Activated T-helper 9 cell treated with anti-CD3 and anti-CD28 coated beads, Interleukin-2, amount 50 U/mL, for 16 hours (primary cell): ENCODE measurements around the gene RASSF7.

ENCODE experiments used
- DNase-seq: peaks from one replicate; pipeline ENCODE4 v3.0.0-alpha.2; 2020; ENCODE audit warnings: low read depth

RASSF7 gene

GRCh38 chr11:551596-551995 lies 9.2 kb upstream of the RASSF7 start:
- DNase-seq, result no peak

DNA sequence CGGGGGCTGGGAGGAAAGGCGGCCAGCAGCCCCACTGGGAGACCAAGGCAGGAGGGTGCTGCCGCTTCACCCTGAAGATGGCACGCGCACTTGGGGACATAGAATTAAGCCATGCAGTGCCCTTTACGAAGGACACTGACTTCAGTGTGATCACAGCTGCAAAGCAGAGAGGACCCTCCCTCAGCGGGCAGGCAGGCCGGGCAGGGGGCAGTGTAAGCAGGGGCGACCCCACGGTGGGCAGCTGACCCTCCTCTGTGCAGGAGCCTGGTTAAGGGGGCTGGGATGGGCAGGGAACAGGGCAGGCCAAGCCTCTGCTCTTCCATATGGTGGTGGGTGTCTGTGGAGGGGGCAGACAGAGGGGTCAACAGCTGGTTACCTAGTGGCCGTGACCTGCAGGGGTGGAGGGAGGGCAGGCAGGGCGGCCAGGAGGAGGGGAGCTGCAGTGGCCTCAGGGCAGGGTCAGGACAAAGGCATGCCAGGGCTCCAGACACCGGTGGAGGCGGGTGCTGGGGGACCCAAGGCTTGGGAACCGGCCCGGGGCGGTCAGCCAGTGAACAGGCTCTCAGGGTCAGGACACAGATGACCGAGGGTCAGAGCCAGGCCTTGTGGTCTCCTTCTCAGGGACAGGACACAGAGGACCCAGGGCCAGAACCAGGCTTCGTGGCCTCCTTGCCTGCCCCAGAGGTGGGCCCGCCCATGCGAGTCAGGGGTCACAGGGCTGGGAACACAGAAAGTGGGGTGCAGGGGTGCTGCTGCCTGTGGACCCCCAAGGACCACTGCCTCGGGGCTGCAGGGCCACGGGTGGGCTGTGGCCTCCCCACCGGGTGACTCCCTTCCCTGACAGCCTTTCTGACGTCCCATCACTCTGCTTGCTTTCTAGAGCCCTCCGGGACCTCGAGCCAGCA lies 7.4 kb upstream of the RASSF7 start:
- no peak for DNase-seq

DNA sequence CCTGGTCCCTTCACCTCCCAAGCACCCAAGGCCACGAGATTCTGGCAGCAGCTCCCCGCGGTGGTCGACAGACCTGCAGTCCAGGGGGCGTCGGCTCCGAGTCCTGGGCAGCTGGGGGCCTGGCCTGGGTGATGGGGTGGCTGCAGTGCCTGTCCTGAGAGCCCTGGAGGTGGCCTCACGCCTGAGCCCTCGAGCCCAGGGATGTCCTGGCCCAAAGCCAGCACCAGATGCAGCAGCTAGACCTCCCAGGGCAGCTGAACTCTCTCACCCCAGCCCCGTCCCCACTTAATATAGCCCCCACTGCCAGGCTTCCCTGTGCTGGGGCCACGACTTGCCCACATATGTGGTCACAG lies 6.8 kb upstream of the RASSF7 start:
- DNase-seq, result no peak

DNA sequence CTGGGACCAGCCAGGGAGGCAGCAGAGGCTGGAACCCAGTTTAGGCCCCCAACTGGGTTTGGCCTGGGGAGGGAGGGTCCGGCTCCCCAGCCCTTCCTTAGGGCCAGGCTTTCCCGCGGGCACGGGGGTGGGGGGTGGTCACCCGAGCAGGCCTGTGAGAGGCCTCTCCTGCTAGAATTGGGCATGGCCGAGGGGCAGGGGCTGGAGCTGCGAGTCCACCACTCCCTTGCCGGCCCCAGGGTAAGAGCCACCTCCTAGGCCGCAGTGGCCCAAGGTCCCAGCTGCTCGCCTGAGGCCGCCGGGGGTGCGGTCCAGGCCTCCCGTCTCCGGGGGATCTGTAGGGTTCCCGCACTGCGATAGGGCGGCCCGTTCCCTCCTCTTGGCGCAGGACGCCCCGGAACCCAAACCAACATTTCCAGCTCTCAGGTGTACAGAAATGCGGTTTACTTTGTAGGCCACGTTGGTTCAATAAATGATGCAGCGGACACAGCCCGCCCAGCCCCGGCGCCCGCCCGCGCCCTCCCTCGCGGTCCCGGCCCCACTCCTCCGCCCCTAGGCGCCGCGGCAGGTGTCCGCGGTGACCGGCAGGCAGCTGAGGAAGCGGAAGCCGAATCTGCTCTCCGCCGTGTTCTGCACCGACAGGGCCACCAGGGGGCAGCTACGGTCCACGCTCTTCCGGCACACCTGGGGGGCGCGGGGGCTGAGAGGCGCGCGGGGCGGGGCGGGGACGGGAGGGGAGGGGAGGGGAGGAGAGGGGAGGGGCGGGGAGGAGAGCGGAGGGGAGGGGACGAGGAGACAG lies 6.1 kb upstream of the RASSF7 start:
- peak; percentile 74 for DNase-seq

GRCh38 chr11:555227-555779 lies 5.5 kb upstream of the RASSF7 start:
- DNase-seq, result no peak

DNA sequence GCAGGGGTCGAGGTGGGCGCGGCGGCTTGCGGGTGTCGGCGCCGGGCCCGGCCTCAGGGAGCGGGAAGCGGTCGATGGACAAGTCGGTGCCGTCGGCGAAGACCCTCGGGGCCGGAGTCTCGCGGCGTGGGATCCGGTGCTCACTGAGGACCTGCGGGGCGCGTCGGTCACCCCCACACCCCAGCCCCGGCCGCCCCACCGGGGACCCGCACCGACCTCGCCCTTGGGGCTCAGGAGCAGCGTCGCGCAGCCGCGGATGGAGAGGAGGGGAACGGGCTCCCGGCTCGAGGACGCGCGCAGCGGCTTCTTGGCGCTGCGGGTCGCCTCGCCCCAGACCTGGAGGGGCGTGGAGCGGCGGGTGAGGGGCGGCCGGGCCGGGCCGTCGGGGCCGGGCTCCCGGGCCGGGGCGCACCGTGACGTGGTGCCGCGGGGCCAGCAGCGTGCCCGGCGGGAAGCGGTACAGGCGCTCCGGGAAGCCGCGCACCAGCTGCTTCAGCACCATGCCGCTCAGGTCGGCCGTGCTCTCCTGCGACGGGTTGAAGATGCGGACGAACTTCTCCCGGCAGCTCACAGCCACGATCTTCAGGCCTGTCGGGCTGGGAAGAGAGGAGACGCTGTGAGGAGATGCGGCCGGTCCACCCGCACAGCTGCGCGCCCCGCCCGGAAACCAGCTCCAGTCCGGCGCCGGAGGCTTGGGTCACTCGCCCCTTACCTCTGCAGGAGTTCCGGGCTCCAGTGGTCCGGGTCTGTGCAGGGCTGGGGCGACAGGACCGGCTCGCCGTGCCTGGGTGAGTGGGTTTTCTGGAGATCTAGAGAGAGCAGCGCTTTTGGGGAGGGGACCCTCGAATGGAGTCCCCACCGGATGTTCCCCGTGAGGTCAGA lies 4.7 kb upstream of the RASSF7 start:
- no peak for DNase-seq

GRCh38 chr11:556662-557256 lies 4.0 kb upstream of the RASSF7 start:
- no peak for DNase-seq

GRCh38 chr11:557328-558132 lies 3.2 kb upstream of the RASSF7 start:
- DNase-seq, result no peak

DNA sequence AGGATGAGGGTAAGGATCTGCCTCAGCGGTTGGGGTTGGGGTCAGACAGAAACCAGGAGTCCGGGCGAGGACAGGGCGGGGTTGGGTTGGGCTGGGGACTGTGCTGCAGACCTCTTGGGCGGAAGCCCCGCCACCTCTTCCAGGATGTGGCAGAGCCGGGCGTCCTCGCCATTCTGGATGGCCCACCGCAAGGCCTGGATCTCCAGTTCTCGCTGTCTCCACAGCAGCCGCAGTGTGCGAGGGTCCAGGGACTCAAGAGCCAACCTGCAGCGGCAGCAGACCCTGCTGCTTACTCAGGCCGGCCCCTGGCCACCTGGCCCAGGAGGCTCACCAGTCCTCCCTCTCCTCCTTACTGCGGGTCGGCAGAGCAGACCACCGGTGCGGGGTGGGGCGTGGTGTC lies 2.3 kb upstream of the RASSF7 start:
- DNase-seq, result no peak

DNA sequence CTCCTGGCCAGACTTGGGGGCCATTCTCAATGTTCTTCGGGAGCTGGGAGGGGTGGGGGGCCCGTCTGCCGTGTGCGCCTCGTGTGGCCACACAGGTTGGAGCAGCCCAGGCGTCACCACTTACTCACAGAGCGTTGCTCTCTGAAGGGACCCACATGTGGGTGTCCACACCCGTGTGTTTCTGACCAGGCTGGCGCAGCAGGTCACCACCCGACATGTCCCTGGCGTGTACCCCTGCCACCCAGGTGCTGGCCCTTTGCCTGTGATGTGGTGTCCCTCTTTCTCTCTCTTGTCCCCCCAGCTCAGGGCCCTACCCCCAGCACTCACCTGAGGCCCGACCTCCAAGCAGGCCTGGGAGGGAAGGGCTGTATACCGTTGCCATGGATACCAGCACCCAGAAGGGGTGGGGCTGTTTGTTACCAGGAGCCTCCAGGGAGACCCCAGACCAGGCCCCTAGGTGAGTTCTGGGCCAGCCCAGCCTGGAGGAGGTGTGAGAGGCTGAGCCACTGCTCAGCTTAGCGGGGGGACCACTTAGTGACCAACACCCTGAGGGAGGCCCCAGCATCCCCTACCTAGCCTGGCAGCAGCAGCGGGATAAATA lies 1.6 kb upstream of the RASSF7 start:
- DNase-seq, result no peak

- no peak for DNase-seq
Measured at GRCh38 chr11:559712-560304, 962 bp upstream of the RASSF7 start.

GRCh38 chr11:561148-562003 lies 606 bp downstream of the RASSF7 start:
- DNase-seq, result no peak

- no peak for DNase-seq
Measured at GRCh38 chr11:562046-562645, 1.4 kb downstream of the RASSF7 start.

DNA sequence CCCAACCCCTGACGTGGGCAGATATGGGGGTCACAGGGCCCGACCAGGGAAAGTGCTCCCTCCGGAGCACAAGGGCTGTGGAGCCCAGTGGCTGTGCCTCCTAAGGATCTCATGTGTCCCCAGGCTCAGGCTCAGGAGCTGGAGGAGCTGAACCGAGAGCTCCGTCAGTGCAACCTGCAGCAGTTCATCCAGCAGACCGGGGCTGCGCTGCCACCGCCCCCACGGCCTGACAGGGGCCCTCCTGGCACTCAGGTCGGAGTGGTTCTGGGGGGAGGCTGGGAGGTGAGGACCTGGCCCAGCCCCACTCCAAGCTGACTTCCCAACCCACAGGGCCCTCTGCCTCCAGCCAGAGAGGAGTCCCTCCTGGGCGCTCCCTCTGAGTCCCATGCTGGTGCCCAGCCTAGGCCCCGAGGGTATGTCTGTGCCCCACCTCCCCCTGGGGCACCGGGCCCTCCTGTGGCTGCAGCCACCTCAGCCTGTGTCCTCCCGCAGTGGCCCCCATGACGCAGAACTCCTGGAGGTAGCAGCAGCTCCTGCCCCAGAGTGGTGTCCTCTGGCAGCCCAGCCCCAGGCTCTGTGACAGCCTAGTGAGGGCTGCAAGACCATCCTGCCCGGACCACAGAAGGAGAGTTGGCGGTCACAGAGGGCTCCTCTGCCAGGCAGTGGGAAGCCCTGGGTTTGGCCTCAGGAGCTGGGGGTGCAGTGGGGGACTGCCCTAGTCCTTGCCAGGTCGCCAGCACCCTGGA lies 2.5 kb downstream of the RASSF7 start:
- DNase-seq, result no peak

DNA sequence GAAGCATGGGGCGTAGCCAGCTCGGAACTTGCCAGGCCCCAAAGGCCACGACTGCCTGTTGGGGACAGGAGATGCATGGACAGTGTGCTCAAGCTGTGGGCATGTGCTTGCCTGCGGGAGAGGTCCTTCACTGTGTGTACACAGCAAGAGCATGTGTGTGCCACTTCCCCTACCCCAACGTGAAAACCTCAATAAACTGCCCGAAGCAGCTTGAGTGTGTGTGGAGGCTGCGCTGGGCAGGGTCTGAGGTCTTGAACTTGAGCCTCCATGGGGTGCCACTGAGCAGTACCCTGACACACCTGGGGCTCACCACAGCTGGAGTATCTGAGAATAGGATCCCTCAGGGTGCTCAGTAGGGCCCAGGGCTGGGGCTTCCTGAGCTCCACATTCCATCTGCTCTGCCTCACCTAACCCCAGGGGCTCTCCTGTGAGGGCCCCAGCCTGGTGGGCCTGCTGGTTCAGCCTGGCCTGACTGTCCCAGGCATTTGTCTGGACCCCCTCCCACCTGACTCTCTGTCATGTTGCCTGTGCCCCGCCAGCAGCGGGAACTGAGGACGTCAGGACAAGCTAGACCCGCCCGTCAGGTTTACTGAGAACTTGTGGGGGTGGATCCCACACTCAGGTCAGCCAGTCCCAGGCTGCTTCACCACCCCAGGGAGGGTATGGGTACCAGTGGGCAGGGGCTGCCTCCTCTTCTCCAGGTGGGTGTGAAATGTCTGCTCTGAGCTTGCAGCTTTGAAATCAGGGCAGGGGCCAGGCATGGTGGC lies 3.2 kb downstream of the RASSF7 start:
- no peak for DNase-seq

- DNase-seq, result no peak
Measured at GRCh38 chr11:565921-566509, 5.2 kb downstream of the RASSF7 start.
